GM18951 (cell line): ENCODE measurements around the gene DENND1B.
"Not testable (repeated sequence)": the region's sequence is repeated elsewhere in the genome, so short reads cannot be mapped to it uniquely, and the experiment has no call there.

ENCODE experiments used
- POLR2A ChIP-seq: IDR thresholded peaks from 4 replicates; pipeline ENCODE4 v1.6.1; 2011; ENCODE audit warnings: mild to moderate bottlenecking; ENCODE audit not compliant: insufficient read length, insufficient read depth; ENCODE audit errors: extremely low read depth
- in situ Hi-C: fragments of 300-500 bp; cut with MboI; formaldehyde crosslinking; loops from one replicate; pipeline ENCODE4 v1.12.0; 2022; ENCODE audit warnings: low sequenced_read_pairs, mixed read lengths, inconsistent platforms; ENCODE audit not compliant: unreplicated experiment

The DENND1B gene

GRCh38 chr1:197774466-197775281 lies 606 bp downstream of the DENND1B start:
- in situ Hi-C loops: no loop called here
- TF ChIP-seq POLR2A: no peak

GRCh38 chr1:197773856-197774255 lies 1.4 kb downstream of the DENND1B start:
- in situ Hi-C loops: no loop called here
- TF ChIP-seq POLR2A: no peak

- TF ChIP-seq POLR2A: no peak
- in situ Hi-C loops: no loop called here
Measured at GRCh38 chr1:197771904-197772556, 3.2 kb downstream of the DENND1B start.

- in situ Hi-C loops: no loop called here
- TF ChIP-seq POLR2A: no peak
Measured at GRCh38 chr1:197771386-197771785, 3.9 kb downstream of the DENND1B start.

GRCh38 chr1:197770243-197770642 lies 5.0 kb downstream of the DENND1B start:
- no peak for TF ChIP-seq POLR2A
- in situ Hi-C loops: no loop called here

- in situ Hi-C loops: no loop called here
- no peak for TF ChIP-seq POLR2A
Measured at GRCh38 chr1:197769287-197769686, 6.0 kb downstream of the DENND1B start.

GRCh38 chr1:197768014-197768805 lies 7.1 kb downstream of the DENND1B start:
- no peak for TF ChIP-seq POLR2A
- in situ Hi-C loops: no loop called here

GRCh38 chr1:197763769-197764168 lies 11.5 kb downstream of the DENND1B start:
- in situ Hi-C loops: no loop called here
- TF ChIP-seq POLR2A: no peak

- no peak for TF ChIP-seq POLR2A
- in situ Hi-C loops: no loop called here
Measured at GRCh38 chr1:197763307-197763706, 12.0 kb downstream of the DENND1B start.

- no peak for TF ChIP-seq POLR2A
- in situ Hi-C loops: no loop called here
Measured at GRCh38 chr1:197761654-197762053, 13.6 kb downstream of the DENND1B start.

GRCh38 chr1:197755553-197755952 lies 19.7 kb downstream of the DENND1B start:
- in situ Hi-C loops: not testable (repeated sequence)

- in situ Hi-C loops: not testable (repeated sequence)
Measured at GRCh38 chr1:197752652-197753164, 22.6 kb downstream of the DENND1B start.

GRCh38 chr1:197750366-197750765 lies 24.9 kb downstream of the DENND1B start:
- in situ Hi-C loops: no loop called here
- TF ChIP-seq POLR2A: no peak

- in situ Hi-C loops: no loop called here
- no peak for TF ChIP-seq POLR2A
Measured at GRCh38 chr1:197745911-197746310, 29.4 kb downstream of the DENND1B start.

- in situ Hi-C loops: no loop called here
- no peak for TF ChIP-seq POLR2A
Measured at GRCh38 chr1:197744979-197745378, 30.3 kb downstream of the DENND1B start.
